ENCODE measurements around the gene PIGS.

The PIGS gene

DNA sequence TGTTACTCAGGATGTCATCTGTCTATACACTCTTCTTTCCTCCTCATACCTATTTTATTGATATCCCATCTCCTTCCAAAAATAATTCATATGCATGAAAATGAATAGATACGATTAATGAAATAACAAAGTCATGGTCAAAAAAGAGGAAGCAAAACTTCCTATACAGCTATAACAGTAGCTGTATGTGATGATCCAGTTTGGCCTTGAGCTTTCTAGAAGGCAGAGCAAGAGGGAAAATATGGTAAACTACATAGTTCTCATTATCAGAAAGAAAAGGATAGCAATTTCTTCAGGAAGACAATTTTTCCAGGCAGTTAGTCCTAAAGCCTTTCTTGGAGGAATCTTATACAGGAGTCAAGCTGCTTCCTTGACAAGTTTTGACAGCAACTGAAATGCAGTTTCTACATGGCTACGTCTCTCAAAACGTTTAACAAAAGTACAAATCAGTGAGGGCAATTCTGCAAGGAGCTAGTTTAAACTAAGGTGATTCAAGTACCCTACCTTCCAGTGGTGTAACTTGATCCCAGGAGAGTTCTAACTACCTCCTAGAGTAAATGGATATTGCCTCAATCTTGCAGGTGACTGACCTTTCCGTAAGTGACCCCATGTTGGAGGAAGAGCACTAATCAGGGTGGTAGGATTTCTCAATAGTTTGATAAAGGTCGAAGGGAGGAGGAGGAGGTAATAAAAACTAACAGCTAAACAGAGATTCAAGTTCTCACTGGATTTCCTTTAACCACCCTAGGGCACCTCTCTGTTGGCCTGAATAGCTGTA, 26.5 kb upstream of the PIGS start:
- TF ChIP-seq, protein P1, sequence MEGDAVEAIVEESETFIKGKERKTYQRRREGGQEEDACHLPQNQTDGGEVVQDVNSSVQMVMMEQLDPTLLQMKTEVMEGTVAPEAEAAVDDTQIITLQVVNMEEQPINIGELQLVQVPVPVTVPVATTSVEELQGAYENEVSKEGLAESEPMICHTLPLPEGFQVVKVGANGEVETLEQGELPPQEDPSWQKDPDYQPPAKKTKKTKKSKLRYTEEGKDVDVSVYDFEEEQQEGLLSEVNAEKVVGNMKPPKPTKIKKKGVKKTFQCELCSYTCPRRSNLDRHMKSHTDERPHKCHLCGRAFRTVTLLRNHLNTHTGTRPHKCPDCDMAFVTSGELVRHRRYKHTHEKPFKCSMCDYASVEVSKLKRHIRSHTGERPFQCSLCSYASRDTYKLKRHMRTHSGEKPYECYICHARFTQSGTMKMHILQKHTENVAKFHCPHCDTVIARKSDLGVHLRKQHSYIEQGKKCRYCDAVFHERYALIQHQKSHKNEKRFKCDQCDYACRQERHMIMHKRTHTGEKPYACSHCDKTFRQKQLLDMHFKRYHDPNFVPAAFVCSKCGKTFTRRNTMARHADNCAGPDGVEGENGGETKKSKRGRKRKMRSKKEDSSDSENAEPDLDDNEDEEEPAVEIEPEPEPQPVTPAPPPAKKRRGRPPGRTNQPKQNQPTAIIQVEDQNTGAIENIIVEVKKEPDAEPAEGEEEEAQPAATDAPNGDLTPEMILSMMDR (IDR thresholded peaks at IDR 0.05; ENCODE audit: low read depth, low read length) = no peak
- no peak for DNase-seq (ENCODE audit: extremely low read depth, low read depth)

DNA sequence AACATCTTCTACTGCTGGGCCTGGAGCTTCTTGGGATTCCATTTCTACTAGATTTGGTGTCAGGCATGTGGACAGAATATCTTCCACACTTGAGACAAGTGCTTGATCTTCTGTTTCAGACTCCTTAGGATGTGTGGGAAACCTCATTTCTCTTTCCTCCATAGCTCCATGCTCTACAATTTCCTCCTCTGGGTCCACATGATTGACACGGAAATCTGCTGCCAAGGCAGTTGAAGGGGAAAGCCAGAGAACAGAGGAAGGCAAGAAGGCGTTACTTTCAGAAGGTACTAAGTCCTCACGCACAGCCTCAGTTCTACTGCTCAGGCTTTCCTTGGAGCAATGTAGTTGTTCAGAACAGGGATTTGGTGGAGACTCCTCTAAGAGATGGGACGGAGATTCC, 20.9 kb upstream of the PIGS start:
- TF ChIP-seq, protein P1 (IDR thresholded peaks at IDR 0.05; ENCODE audit: low read depth, low read length) = no peak
- DNase-seq (ENCODE audit: extremely low read depth, low read depth) = no peak

DNA sequence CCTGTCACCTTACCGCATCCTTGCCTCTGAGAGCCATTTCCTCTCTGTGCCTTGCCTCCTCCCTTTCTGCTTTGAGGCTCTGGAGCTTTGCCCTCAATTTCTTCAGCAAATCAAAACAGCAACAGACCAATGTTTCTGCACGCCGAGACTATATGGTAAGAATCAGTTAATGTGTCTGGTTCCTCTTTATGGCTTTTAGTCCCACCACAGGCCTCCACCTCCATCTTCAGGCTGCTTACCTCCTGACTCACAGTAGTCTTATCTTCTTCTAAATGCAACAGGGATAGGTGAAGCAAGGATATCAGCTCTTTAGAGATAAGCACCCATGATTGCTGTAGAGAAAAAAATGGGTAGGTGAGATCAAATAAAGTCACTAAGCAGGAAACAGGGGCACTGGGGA, 14.5 kb upstream of the PIGS start:
- DNase-seq (ENCODE audit: extremely low read depth, low read depth) = no peak

DNA sequence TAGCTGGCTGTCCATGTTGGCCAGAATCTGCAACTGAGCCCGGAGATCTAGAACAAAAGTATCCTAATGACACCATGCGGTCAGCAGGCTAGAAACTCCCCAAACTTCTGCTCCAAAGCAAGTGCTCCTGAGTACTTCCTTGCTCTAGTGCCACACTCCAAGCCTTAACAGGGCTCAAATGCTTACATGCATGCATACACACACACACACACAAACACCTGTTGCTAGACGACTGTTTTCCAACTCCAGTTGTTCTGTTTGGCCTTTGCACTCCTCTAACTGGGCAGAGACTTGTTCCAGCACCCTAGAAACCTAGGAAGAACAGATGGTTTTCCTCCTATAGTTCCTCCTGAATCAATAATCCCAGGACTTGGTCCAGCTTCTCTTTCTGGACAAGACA, 13.1 kb upstream of the PIGS start:
- TF ChIP-seq, protein P1 (IDR thresholded peaks at IDR 0.05; ENCODE audit: low read depth, low read length) = no peak
- DNase-seq (ENCODE audit: extremely low read depth, low read depth) = no peak

More for the DNA sequence above, 14.5 kb upstream of the PIGS start:
- TF ChIP-seq, protein P1 (IDR thresholded peaks at IDR 0.05; ENCODE audit: low read depth, low read length) = no peak

DNA sequence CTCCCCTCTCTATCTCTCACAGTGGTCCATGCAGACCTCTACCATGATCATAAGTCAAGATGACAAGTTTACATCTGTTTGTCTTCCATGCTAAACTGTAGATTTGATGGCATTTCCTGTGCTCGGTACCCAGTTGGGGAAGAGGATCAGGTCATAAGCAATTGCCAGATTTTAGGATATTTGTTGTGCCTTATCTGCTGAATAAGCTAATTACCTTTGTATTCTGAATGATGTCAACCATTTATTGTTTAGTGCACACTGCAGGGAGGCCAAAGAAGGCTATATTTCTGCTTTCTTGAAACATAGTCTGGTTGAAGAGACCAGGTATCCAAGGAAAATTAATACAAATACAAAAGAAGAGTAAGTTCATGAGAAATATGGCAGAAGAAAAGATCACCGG, 11.2 kb upstream of the PIGS start:
- no peak for DNase-seq (ENCODE audit: extremely low read depth, low read depth)
- TF ChIP-seq, protein P1 (IDR thresholded peaks at IDR 0.05; ENCODE audit: low read depth, low read length) = no peak

DNA sequence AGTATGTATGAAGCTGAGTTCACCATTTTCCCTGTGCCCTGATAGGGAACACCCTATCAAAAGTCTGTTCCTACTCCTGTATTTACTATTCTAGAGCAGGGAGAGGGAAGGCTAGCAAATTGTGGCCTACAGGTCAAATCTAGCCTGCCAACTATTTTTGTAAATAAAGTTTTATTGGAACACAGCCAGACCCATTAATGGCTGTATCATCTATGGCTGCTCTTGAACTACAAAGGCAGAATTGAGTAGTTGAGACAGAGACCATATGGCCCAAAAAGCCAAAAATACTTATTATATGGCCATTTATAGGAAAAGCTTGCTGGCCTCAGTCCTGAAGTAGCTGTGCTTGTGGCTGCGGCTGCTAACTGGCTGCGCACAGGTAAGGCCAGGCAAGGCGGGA, 9.6 kb upstream of the PIGS start:
- TF ChIP-seq, protein P1 (IDR thresholded peaks at IDR 0.05; ENCODE audit: low read depth, low read length) = no peak
- no peak for DNase-seq (ENCODE audit: extremely low read depth, low read depth)

DNA sequence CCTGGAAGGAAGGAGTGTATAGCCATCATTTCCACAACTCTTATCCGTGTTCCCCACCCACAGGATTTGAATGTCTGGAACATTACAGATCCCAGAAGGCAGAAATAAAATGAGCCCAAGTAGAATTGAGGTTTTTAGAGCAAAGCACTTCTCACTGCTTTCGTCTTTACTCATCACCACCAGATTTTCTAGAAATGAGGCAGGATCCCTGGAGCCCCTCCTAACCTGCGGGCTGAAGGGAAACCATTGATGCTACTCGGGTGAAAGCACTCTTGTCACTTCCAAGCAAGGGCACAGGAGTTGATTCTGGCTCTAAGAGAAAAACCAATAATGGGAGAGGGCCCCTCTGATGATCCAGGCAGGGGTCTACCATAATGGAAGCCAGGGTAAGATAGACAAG, 8.2 kb upstream of the PIGS start:
- TF ChIP-seq, protein P1 (IDR thresholded peaks at IDR 0.05; ENCODE audit: low read depth, low read length) = no peak
- DNase-seq (ENCODE audit: extremely low read depth, low read depth) = no peak
